Mesodermal cell (in vitro differentiated cells): ENCODE results near the gene CUEDC2.

Experiments used
- H3K27ac ChIP-seq: 2 replicates; pipeline ENCODE4 v1.7.0; 2013; ENCODE audit warnings: mild to moderate bottlenecking, low read depth, low read length, moderate library complexity; ENCODE audit not compliant: severe bottlenecking
- H3K36me3 ChIP-seq: 2 replicates; pipeline ENCODE4 v1.7.1; 2013; ENCODE audit warnings: mild to moderate bottlenecking, low read length, moderate library complexity; ENCODE audit not compliant: control insufficient read depth, insufficient read depth
- H3K4me1 ChIP-seq: one replicate; pipeline ENCODE4 v1.7.1; 2013; ENCODE audit warnings: mild to moderate bottlenecking, low read length; ENCODE audit not compliant: insufficient read depth, control insufficient read depth, poor library complexity, severe bottlenecking
- H3K4me3 ChIP-seq: 2 replicates; pipeline ENCODE4 v1.7.0; 2013; ENCODE audit warnings: low read length, control low read depth, mild to moderate bottlenecking; ENCODE audit not compliant: insufficient read depth, poor library complexity, severe bottlenecking; ENCODE audit errors: extremely low read depth
- H3K9me3 ChIP-seq: 2 replicates; pipeline ENCODE4 v1.7.1; 2013; ENCODE audit warnings: mild to moderate bottlenecking, low read length, moderate library complexity; ENCODE audit not compliant: control insufficient read depth
- WGBS, 2 experiments: methylation state at CpG; one replicate each; pipeline ENCODE4 v1.1.5; 2013; ENCODE audit warnings: missing lambda C conversion rate in 2 of 2; ENCODE audit not compliant: insufficient coverage in 2 of 2; 5-methylcytosine and 5-hydroxymethylcytosine counted together

The CUEDC2 gene

GRCh38 chr10:102375867-102376266, 56.5 kb downstream of the CUEDC2 start:
- Histone ChIP-seq H3K9me3 (peaks cover 1% of the 10 kb centered on the region), H3K27ac (no peak overlapping the region), H3K4me3 (no peak overlapping the region), H3K4me1 (no peaks in the 10 kb centered on the region), H3K36me3 (peaks cover 85% of the 10 kb centered on the region)
- WGBS, 2 experiments: 83 to 88% methylated on average over 2 of the region's 2 CpGs

- no peaks in the 10 kb centered on the region for H3K4me1 ChIP-seq
- peaks cover 88% of the 10 kb centered on the region for H3K36me3 ChIP-seq
- peaks cover 4% of the 10 kb centered on the region for H3K9me3 ChIP-seq
- no peak overlapping the region for H3K27ac ChIP-seq
- no peak overlapping the region for H3K4me3 ChIP-seq
- 89 to 93% methylated on average over 7 of the region's 7 CpGs for WGBS, 2 experiments
These were observed 57.1 kb downstream of the CUEDC2 start for GRCh38 chr10:102375250-102375649.
